Neural progenitor cell (in vitro differentiated cells): Measurements from ENCODE around the gene NFIX.

ENCODE experiments used
- EZH2 ChIP-seq: fragments of 200-600 bp; sonication (generic); IDR thresholded peaks from 2 replicates; pipeline ENCODE4 v1.6.1; 2017; ENCODE audit warnings: antibody characterized with exemption, mild to moderate bottlenecking, moderate library complexity
- EZH2phosphoT487 ChIP-seq: fragments of 200-600 bp; sonication (generic); IDR thresholded peaks from 2 replicates; pipeline ENCODE4 v1.6.1; 2017; ENCODE audit warnings: antibody characterized with exemption
- TF ChIP-seq, protein P1 (sequence below): fragments of 200-600 bp; sonication (generic); IDR thresholded peaks from 2 replicates; pipeline ENCODE4 v1.5.1; 2017; ENCODE audit warnings: antibody characterized with exemption, mild to moderate bottlenecking

DNA sequence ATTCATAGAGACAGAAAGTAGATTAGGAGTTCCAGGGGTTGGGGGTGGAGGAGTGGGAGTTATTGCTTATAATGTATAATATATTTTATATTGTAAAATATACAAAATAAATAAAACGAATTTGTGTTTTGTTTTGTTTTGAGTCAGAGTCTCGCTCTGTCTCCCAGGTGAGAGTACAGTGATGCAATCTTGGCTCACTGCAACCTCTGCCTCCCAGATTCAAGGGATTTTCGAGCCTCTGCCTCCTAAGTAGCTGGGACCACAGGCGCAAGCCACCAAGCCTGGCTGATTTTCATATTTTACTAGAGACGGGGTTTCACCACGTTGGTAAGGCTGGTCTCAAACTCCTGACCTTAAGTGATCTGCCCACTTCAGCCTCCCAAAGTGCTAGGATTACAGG lies 35.8 kb upstream of the NFIX start:
- TF ChIP-seq EZH2 (no peak), EZH2phosphoT487 (no peak)
- TF ChIP-seq, protein P1, sequence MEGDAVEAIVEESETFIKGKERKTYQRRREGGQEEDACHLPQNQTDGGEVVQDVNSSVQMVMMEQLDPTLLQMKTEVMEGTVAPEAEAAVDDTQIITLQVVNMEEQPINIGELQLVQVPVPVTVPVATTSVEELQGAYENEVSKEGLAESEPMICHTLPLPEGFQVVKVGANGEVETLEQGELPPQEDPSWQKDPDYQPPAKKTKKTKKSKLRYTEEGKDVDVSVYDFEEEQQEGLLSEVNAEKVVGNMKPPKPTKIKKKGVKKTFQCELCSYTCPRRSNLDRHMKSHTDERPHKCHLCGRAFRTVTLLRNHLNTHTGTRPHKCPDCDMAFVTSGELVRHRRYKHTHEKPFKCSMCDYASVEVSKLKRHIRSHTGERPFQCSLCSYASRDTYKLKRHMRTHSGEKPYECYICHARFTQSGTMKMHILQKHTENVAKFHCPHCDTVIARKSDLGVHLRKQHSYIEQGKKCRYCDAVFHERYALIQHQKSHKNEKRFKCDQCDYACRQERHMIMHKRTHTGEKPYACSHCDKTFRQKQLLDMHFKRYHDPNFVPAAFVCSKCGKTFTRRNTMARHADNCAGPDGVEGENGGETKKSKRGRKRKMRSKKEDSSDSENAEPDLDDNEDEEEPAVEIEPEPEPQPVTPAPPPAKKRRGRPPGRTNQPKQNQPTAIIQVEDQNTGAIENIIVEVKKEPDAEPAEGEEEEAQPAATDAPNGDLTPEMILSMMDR, result no peak
